ENCODE results near the gene TEX50.
"Not testable (repeated sequence)": the region's sequence is repeated elsewhere in the genome, so short reads cannot be mapped to it uniquely, and the experiment has no call there.

TEX50 gene

GRCh38 chr1:173666646-173667045, 31.5 kb downstream of the TEX50 start:
- no peak for DNase-seq

DNA sequence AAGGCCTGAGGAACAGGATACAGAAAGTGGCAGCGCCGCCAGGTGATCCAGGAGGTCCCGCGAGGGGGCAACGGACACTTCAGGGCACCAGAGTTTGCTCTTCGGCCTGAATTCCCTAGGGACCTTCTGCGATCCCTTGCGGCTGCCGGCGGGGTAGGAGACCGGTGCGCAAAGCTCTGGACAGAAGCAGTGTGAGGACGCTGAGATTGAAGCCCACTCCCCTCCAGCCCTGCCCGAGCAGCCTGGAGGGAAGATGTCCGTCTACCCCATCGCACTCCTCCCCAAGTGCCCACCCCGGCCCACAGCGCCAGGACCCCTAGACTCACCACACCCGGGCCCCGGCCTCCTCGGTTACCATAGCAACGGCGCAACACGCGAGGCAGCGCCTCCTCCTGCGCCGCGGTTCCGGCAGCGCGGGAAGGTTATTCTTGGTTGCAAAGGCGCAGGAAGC, 34.4 kb downstream of the TEX50 start, which contains the start of gene ANKRD45:
ANKRD45 (minus strand) TSS at position 361 of the 451 bp plus-strand sequence. CDS start 10,433 bp downstream, outside the sequence.
- no peak for DNase-seq

- DNase-seq = not testable (repeated sequence)
Observed at GRCh38 chr1:173674496-173674895, 39.4 kb downstream of the TEX50 start.

DNA sequence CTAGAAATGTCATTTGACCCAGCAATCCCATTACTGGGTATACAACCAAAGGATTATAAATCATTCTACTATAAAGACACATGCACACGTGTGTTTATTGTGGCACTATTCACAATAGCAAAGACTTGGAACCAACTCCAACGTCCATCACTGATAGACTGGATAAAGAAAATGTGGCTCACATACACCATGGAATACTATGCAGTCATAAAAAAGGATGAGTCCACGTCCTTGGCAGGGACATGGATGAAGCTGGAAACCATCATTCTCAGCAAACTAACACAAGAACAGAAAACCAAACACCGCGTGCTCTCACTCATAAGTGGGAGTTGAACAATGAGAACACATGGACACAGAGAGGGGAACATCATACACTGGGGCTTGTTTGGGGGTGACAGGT, 45.0 kb downstream of the TEX50 start:
- DNase-seq = not testable (repeated sequence)

DNA sequence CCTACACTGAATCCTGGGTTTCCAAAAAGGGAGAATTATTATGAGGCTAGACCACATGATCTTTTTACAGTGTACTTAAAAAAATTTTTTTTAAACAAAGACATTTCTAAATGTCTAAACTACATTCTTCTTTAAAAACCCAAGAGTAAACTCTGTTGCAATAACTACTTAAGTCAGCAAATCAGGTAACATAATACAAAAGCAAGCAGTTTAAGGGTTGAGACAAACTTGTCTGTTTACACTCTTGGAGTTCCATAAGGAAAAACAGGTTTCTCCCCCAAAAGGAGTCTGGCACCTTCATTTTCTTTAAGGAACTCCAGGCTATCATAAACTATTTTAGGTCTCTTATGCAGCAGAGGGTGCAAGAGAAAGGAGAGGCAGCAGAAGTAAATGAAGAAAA, 47.0 kb downstream of the TEX50 start:
- no peak for DNase-seq

GRCh38 chr1:173683838-173684237, 48.7 kb downstream of the TEX50 start:
- not testable (repeated sequence) for DNase-seq

- DNase-seq = not testable (repeated sequence)
Observed at GRCh38 chr1:173685121-173685520, 50.0 kb downstream of the TEX50 start.

Measured in amniotic stem cell (primary cell).